MCF 10A (cell line): Measurements from ENCODE around the gene POU2F2. TPM values are rescaled to one million over a fixed set of nuclear protein-coding genes. Genes with fewer than 3 reads are reported as not detected.

ENCODE experiments used
- BruUV-seq: library from RNA; stranded (reverse); fragments of 400-500 nt; replicated peaks from 2 replicates; lab custom pipeline; 2021; lab: Mats Ljungman, UMichigan
- CTCF ChIA-PET: fragments of 300-600 bp; sonication (Branson Sonifier 250); formaldehyde crosslinking; extraction: SDS; loops from one replicate; lab custom pipeline; 2021; ENCODE audit warnings: antibody characterized with exemption, inconsistent platforms; lab: Yijun Ruan, JAX
- POLR2A ChIA-PET: fragments of 300-600, 350-650 bp; sonication (Branson Sonifier 250); formaldehyde crosslinking; extraction: SDS; loops from one replicate; lab custom pipeline; 2020; ENCODE audit warnings: antibody characterized with exemption, inconsistent platforms; lab: Yijun Ruan, JAX
- DNase-seq: peaks from one replicate; pipeline ENCODE4 v3.0.0-alpha.2; 2018; ENCODE audit not compliant: unreplicated experiment
- H3K27ac Mint-ChIP-seq: one replicate; pipeline ENCODE4 v1.8.0; 2022; ENCODE audit warnings: mild to moderate bottlenecking, low read depth, mixed read lengths; ENCODE audit not compliant: unreplicated experiment
- H3K27me3 Mint-ChIP-seq: one replicate; pipeline ENCODE4 v1.8.0; 2022; ENCODE audit warnings: mixed read lengths; ENCODE audit not compliant: insufficient read depth, unreplicated experiment
- H3K36me3 Mint-ChIP-seq: one replicate; pipeline ENCODE4 v1.8.0; 2022; ENCODE audit warnings: mild to moderate bottlenecking, moderate library complexity, mixed read lengths; ENCODE audit not compliant: insufficient read depth, unreplicated experiment
- H3K4me1 Mint-ChIP-seq: one replicate; pipeline ENCODE4 v1.8.0; 2022; ENCODE audit warnings: mixed read lengths; ENCODE audit not compliant: insufficient read depth, unreplicated experiment
- H3K4me3 Mint-ChIP-seq: one replicate; pipeline ENCODE4 v1.8.0; 2022; ENCODE audit warnings: mild to moderate bottlenecking, moderate library complexity, mixed read lengths; ENCODE audit not compliant: unreplicated experiment
- H3K9me3 Mint-ChIP-seq: one replicate; pipeline ENCODE4 v1.8.0; 2022; ENCODE audit warnings: mixed read lengths; ENCODE audit not compliant: unreplicated experiment
- CTCF ChIP-seq: fragments of 200-600 bp; IDR thresholded peaks from one replicate; pipeline ENCODE4 v1.8.0; 2022; ENCODE audit warnings: antibody characterized with exemption, mild to moderate bottlenecking; ENCODE audit not compliant: unreplicated experiment
- intact Hi-C: fragments of 100-400 bp; cut with micrococcal nuclease; formaldehyde crosslinking; loops from 2 replicates; pipeline ENCODE4 v1.14.1; 2022
- total RNA-seq: library from RNA; stranded (reverse); gene quantifications from 2 replicates; pipeline ENCODE4 v1.2.3, GENCODE V29; 2022

The POU2F2 gene
- total RNA-seq, 1 experiment from 2014 or later: 0.70 TPM

GRCh38 chr19:42126574-42126973 is 5.7 kb downstream of the POU2F2 start:
- peaks cover 27% of the 10 kb centered on the region for H3K4me1 Mint-ChIP-seq
- intact Hi-C loops: no loop called here
- no peaks in the 10 kb centered on the region for H3K27me3 Mint-ChIP-seq
- H3K27ac Mint-ChIP-seq: no peak overlapping the region
- ChIA-PET POLR2A (no interaction called here), CTCF (interaction anchor here (1.0 to 4.0 kb wide), 2 partner anchors 14 to 18 kb away, joined by 4 to 20 read pairs; no protein-coding TSS in a partner anchor)
- DNase-seq: no peak
- no TSS peak for BruUV-seq
- H3K36me3 Mint-ChIP-seq: peaks cover 5% of the 10 kb centered on the region
- no peak overlapping the region for H3K4me3 Mint-ChIP-seq
- no peaks in the 10 kb centered on the region for H3K9me3 Mint-ChIP-seq
- no peak for TF ChIP-seq CTCF

GRCh38 chr19:42125536-42125935 is 6.7 kb downstream of the POU2F2 start:
- no peak for TF ChIP-seq CTCF
- no TSS peak for BruUV-seq
- Mint-ChIP-seq H3K36me3 (peaks cover 5% of the 10 kb centered on the region), H3K4me3 (no peak overlapping the region), H3K9me3 (no peaks in the 10 kb centered on the region), H3K27me3 (no peaks in the 10 kb centered on the region), H3K4me1 (peaks cover 34% of the 10 kb centered on the region), H3K27ac (no peak overlapping the region)
- intact Hi-C loops: no loop called here
- CTCF ChIA-PET: interaction anchor here (0.6 to 2.4 kb wide), 5 partner anchors 9 to 192 kb away, joined by 3 to 23 read pairs (median 7); no protein-coding TSS in a partner anchor
- no peak for DNase-seq
- POLR2A ChIA-PET: no interaction called here

- BruUV-seq: no TSS peak
- Mint-ChIP-seq H3K36me3 (peaks cover 5% of the 10 kb centered on the region), H3K27me3 (no peaks in the 10 kb centered on the region), H3K9me3 (no peaks in the 10 kb centered on the region), H3K4me3 (no peak overlapping the region), H3K27ac (no peak overlapping the region), H3K4me1 (peaks cover 24% of the 10 kb centered on the region)
- no peak for TF ChIP-seq CTCF
- peak; percentile 52 for DNase-seq
- POLR2A ChIA-PET: interaction anchor here (1.0 to 1.3 kb wide), 2 partner anchors 11 to 14 kb away, joined by 5 to 7 read pairs; no protein-coding TSS in a partner anchor
- intact Hi-C loops: no loop called here
- CTCF ChIA-PET: interaction anchor here (0.6 to 2.4 kb wide), 12 partner anchors 8 to 1309 kb away, joined by 3 to 23 read pairs (median 4); partner anchors contain the start of gene POU2F2
These were observed 7.8 kb downstream of the POU2F2 start for GRCh38 chr19:42124386-42124901.

- Mint-ChIP-seq H3K27ac (no peak overlapping the region), H3K27me3 (no peaks in the 10 kb centered on the region), H3K9me3 (no peaks in the 10 kb centered on the region), H3K4me3 (no peak overlapping the region), H3K4me1 (peaks cover 20% of the 10 kb centered on the region), H3K36me3 (peaks cover 5% of the 10 kb centered on the region)
- ChIA-PET POLR2A (interaction anchor here (1.3 kb wide), 1 partner anchor 11 kb away, joined by 7 read pairs; no protein-coding TSS in a partner anchor), CTCF (interaction anchor here (0.6 to 2.4 kb wide), 9 partner anchors 9 to 316 kb away, joined by 3 to 23 read pairs (median 7); partner anchors contain the start of gene POU2F2)
- no peak for TF ChIP-seq CTCF
- no peak for DNase-seq
- intact Hi-C loops: no loop called here
- BruUV-seq: no TSS peak
These were observed 8.5 kb downstream of the POU2F2 start for GRCh38 chr19:42123765-42124164.
